NCI-H2081 (cell line): Measurements from ENCODE around the gene ASPSCR1.

Experiments used
- DNase-seq, 2 experiments: peaks; one replicate each; lab custom pipeline; 2025; lab: John Stamatoyannopoulos, UW

The ASPSCR1 gene

DNA sequence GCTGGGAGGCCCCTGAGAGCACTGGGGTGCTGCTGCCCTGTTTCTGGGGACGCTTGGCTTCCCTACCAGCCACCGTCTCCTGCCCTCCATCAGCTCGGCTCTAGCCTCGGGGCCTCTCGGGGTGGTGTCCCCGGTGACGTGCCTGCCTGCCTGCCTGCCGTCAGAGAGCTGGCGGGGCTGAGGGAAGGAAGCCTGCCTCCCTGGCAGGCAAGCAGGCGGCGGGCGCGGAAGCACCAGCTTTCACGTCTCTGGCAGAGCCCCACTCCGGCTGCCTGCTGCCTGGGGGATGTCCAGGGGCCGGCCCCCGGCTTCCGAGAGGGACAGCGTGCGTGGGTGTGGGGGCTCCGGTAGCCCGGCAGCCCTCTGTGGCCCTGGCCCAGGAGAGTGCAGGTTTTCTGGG lies 35.9 kb downstream of the ASPSCR1 start:
- no peak for DNase-seq

DNA sequence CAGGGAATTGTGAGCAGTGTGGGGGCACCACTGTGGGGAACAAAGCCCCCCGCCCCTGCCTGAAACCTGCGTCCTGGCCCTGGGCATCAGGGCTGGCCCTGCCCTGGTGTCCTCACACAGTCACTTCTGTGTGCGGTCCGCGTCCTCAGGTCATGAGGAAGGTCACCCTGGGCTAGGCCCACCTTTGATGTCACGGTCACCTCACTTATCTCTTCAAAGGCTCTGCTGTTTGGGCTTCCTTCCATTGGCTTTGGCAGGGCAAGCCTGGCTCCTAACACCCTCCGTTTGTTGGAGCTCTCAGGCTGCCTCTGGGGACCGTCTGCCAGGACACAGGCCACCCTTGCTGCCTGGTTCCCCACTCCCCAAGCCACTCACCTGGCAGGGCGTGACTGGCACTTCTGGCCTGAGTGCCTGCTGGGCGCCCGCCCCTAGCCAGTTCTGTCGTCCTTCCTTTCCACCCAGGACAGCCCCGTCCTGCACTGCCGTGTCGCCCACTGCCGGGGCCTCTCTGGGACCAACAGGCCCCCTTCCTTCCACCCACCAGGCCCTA lies 36.4 kb downstream of the ASPSCR1 start:
- DNase-seq, result no peak

- peak; percentile 43 to 55 for DNase-seq
Observed at GRCh38 chr17:82014432-82014831, 37.0 kb downstream of the ASPSCR1 start.

GRCh38 chr17:82014971-82015310 lies 37.5 kb downstream of the ASPSCR1 start:
- no peak for DNase-seq

GRCh38 chr17:82015311-82015971 lies 38.0 kb downstream of the ASPSCR1 start:
- DNase-seq, result no peak

GRCh38 chr17:82016061-82016874 lies 38.8 kb downstream of the ASPSCR1 start:
- no peak for DNase-seq

- DNase-seq, result no peak
Observed at GRCh38 chr17:82016875-82017459, 39.5 kb downstream of the ASPSCR1 start.

GRCh38 chr17:82017612-82018151 lies 40.3 kb downstream of the ASPSCR1 start:
- DNase-seq, result no peak

DNA sequence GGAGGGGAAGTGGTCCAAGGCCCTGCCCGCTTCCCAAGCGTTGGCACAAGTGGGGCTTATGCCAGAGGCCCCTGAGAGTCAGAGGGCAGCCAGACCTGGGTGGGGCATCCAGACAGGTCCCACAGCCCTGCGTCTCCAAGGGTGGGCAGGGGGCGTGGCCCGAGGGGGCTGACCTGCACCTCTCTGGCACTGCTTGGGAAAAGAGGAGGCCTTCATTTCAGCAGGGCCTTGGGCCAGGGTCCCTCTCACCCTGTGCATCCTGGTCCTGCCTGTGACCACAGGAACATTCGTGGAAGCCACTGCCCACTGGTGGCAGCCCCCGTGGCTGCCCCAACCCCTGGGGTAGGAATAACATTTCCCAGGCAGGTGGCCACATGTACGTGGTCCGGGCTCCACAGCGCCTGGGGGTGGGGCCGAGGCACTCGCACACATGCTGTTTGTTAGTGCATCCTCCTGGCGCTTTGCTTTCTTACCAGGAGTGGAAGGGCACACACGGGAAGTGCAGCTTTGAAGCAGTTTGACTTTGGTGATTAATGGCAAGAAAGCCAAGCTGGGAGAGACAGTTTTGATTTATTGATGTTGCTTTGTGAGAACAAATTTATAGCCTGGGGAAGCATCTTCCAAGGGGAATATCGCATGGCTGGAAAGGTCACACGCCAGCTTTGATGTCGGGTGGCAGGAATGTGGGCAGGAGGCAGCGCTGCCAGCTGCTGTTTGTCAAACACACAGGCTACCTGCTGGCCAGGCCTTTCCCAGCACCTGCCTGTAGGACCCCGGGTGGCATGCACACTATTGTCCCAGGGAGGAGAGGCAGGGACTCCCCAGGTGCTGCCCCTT lies 40.9 kb downstream of the ASPSCR1 start:
- peak; percentile 70 to 89 for DNase-seq

GRCh38 chr17:82018989-82019689 lies 41.7 kb downstream of the ASPSCR1 start:
- peak; percentile 28 to 42 for DNase-seq

GRCh38 chr17:82019690-82020571 lies 42.5 kb downstream of the ASPSCR1 start:
- peak; percentile 44 to 48 for DNase-seq

DNA sequence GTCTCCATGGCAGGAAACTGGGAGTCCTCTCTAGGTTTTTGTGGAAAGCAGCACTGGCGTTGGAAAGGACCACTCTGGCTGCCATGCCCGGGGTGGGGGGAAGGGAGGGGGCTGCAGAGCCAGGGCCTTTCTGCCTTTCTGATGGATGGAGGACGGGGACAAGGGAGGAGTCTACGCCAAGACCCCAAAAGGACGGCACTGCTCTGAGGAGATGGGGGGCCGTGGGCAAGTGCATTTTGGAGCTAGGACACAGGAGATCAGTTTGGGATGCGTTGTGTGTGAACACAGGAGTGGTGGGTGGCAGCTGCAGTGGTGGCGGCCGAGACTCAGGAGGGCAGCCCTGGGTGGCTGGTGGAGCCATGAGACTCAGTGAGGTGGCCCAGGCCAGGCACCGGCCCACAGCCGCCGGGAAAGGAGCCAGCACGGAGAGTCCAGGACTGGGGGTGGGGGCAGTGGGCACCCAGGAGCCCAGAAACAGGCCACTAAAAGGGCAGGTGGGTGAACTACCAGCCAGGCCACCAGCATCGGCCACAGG lies 43.2 kb downstream of the ASPSCR1 start:
- DNase-seq, result no peak

DNA sequence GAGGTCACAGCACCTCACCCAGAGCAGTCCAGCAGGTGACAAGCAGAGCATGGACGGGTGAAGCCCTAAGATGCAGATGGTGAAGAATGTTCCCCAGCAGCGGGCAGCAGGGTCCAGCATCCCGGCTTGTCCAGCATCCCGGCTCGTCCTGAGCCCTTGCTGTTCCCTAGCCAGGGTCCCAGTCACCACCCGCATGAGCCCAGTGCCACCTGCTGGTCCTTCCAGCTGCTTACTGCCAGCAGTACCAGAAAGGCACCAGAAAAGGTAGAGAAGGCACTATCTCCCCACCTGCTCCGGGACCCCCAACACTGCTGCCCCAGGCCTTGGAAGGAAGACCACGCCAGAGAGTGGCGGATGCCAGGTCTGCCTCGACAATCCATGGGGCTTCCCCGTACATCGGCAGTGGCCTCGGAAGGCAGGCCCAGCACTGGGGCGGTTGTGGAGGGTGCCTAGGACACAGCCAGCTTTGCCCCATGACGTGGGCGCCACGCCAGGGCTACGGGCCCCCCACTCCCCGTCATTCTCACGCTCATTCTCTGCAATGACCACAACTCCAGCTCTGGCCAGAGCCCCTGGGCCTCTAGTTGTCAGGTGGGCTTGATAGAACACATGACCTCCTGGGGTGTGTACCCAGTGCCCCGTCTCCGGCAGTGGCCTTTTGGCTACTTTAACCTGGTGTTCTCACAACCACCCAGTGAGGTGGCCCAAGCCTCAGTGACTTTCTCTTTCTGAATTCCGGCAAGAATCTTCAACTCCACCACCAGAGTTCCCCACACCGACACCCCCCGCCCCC lies 43.9 kb downstream of the ASPSCR1 start:
- DNase-seq, result peak; percentile 60 to 69

DNA sequence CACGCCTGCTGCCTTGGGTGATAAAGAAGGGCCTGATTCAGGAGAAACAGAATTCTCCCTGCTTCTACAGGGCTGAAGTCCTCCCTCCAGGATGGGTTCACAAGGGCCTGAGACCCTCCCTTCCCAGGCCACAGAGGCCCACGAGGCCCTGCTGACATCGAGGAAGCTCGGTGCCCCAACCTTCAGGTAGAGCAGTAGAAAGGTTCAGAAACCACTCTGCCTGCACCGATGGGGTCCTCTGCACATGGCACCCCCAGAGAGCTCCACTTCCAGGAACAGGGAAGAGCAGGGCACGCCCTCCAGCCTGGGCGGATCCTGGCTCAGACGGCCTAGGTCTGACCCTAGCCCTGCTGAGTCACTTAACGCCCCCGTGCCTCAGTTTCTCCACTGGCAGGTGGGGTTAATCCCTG lies 44.5 kb downstream of the ASPSCR1 start:
- DNase-seq, result peak in 1 of 2 experiments; percentile 31

DNA sequence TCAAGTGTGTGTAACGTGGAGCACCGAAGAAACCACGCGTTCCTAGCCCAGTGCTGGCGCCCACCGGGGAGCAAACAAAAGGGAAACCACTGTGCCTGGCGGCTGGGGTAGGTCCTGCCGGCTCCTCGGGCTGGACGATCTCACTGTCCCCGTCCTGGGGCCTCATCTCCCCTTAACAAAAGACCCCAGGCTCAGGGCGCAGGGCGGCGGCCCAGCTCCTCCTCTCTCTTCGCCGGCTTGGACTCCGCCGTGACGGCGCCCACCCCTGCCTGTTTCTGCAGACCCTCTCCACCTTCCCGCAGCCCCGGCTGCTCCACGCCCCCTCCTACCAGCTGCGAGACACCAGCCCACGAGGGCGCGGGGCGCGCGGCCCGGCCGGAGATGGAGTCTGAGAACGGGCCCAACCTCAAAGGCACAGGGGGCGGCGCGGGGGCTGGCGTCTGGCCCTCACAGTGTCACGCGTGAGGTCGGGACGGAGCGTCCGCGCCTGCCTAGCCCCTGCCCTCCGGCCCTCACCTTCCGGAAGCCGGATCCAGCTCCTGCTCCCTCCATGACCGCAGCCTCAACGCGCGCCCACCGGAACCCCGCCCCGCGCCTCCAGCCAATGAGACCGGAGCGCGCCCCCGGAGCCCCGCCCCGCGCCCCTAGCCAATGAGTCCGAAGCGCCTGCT lies 45.0 kb downstream of the ASPSCR1 start, which contains the start of gene CENPX:
CENPX (minus strand) TSS at position 569 of the 671 bp plus-strand sequence; CDS start at position 552, 17 bp downstream.
- no peak for DNase-seq

DNA sequence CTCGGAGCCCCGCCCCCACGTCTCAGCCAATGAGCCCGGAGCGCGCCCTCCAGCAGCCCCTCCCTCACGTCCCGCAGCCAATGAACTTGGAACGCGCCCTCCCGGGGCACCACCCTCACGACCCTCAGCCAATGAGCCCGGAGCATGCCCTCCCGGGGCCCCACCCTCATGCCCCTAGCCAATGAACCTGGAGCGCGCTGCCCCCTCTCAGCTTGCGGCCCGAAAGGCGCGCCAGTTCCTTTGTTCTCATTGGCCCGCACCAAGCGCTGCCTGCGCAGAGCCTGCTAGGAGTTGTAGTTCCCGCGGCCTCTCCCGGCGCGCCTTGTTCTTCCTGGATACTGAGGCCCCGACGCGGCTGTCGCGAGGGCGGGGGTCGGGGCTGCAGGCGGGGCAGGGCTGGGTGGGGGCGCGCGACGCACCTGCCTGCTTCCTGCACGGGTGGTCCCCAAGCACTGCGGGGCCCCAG lies 45.6 kb downstream of the ASPSCR1 start, which contains the start of gene LRRC45:
LRRC45 (plus strand) TSS at position 325 of the 466 bp plus-strand sequence. CDS start 339 bp downstream, outside the sequence.
- DNase-seq, result peak; percentile 100

- DNase-seq, result peak in 1 of 2 experiments; percentile 62
Observed at GRCh38 chr17:82023447-82024241, 46.2 kb downstream of the ASPSCR1 start.
